TTC549 (cell line): ENCODE data around the gene SMYD3.
"Not testable (repeated sequence)": the region's sequence is repeated elsewhere in the genome, so short reads cannot be mapped to it uniquely, and the experiment has no call there.

Experiments used
- FAIRE-seq: peaks from 2 replicates; lab custom pipeline; 2012; peaks lifted over from hg19 to GRCh38; lab: Jason Lieb, UNC

The SMYD3 gene

DNA sequence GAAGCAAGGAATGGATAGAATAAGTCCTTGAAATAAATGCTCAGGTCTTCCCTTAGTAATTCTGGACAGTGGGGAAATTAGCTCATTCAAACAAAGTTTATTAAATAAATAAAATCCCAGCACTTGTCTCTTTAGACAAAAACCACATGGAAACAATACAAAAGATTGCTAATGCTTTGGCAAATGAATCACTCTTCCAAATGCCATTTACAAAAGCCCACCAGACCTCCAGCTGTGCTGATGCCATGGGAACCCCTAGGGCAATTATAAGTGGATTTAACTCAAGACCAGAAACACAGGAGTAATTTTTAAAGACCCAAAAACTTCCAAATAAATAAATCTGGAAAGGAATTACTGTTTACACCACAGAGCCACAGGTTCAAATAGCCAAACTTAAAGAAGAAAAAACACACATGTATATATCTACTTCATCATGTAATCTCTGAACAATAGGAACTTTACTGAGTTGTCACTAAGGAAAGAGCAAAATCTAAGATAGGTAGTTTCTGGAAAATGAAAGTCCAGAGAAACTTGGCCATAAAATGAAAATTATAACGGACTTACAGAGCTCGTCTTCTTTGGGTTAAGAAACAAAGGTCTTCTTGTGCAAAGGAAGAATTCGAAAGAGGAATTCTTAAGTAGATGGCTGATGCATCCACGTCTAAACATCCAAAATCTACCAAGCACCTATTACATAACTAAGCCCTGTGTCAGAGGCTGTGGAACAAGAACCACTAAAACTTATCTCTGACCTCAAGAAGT, 399.4 kb downstream of the SMYD3 start:
- peak; percentile 56 for FAIRE-seq

DNA sequence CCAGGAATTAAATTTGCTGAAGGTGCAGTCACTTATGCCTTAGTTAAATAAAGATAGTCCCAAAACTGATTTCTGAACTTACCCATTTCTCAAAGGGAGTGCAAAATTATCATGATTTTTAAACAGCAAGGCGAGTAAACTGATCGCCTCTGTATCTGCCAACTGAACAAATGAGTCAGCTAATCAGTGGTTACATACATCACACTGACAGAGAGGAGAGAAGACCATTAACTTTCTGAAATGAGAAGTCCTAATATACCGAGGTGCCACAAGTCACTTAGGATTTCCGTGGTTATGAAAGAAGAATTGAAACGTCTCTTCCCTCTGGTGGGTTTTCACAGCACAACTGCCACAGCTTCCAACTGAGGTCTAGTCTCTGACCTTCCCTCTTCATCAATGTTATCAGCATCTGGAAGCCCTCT, 400.7 kb downstream of the SMYD3 start:
- FAIRE-seq = no peak

DNA sequence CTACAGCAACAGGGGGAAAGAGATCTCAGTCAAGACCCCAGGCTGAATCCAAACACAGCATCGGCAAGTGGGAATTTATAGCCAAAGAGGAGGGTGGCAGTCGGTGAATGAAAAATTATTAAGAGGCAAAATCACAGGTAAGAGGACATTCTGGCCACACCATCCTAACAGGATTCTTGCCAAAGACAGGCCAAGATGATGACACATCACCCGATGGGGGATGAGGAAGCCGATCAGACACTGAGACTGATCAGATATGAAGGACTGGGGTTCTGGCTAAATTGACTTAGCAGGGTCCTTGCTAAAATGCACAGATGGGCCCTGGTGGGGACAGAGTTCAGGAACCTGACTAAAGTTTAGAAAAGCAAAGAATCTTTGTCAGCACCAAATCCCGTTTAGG, 402.2 kb downstream of the SMYD3 start:
- no peak for FAIRE-seq

DNA sequence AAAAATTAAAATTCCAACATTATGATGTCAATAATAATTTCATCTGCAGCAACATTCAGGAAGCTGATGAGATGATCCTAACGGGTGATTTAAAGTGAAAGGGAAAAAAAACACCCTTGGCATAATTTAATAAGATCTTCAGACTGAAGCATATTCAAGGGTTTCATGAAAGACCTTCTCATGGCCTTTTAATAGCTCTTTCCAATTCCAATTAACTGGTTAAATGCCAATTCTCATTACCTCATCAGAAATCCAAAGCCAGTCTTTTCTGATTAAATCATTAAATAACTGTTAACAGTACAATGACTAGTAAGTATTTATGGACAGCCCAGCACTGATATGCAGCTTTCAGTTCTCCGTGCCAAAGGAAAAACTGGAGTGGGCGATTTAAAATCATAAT, 407.5 kb downstream of the SMYD3 start:
- no peak for FAIRE-seq

DNA sequence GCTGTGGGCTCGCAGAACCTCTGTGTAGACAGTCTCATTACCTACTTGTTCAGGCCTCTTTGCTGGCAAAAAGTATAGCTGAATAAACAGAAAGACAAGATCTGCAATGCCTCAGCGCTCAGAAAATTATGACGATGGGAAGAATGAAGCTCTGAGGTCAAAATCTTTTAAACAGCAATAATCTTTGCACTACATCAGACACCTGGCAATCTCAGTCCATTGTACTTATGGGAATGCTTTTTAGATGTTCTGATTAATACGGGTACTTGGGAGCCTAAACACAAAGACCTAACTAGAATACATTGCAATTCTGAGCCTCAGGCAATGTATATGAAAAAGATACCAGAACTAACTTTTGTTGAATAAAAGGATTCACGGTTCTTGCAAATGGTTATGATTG, 410.7 kb downstream of the SMYD3 start:
- no peak for FAIRE-seq

DNA sequence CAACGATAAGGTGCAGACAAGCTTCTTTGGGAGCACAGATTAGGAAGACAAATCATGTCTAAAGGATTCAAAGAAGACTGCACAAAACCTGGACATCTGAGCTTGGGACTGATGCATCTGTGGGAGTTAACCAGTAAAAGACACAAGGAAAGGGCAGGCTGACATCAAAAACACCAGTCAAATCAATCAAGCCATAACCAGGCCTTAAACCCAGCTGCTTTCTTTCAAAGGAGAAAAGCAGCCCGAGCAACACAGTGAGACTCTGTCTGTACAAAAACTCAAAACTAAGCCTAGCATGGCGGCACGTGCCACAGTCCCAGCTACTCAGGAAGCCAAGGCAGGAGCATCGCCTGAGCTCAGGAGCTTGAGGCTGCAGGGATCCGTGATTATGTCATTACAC, 411.6 kb downstream of the SMYD3 start:
- FAIRE-seq = no peak

DNA sequence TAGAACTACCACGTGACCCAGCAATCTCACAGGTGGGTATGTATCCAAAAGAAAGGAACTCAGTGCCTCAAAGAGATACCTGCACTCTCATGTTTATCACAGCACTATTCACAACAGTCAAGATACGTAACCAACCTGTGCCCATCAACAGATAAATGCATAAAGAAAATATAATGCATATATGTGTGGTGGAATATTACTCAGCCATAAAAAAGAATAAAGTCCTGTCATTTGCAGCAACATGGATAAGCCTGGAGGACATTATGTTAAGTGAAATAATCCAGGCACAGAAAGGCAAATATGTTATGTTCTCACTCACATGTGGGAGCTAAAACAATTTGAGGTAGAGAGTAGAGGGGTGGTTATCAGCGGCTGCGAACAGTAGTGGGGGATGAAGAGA, 413.8 kb downstream of the SMYD3 start:
- no peak for FAIRE-seq

DNA sequence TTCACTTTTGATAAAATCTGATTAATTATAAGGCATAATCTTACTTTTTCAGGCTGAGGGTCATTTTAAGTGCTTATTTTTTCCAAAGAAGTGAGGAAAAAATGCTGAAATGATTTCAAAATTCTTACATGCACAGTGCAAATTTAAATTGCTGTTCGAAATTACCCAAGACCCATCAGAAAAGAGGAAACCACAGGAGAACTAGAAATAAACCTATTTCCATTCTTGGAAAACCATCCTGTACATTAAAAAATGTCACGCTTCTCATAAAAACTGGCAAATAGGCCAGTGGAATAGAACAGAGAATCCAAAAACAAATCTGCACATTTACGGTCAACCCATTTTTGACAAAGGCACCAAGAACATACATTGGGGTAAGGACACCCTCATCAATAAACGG, 414.9 kb downstream of the SMYD3 start:
- no peak for FAIRE-seq

DNA sequence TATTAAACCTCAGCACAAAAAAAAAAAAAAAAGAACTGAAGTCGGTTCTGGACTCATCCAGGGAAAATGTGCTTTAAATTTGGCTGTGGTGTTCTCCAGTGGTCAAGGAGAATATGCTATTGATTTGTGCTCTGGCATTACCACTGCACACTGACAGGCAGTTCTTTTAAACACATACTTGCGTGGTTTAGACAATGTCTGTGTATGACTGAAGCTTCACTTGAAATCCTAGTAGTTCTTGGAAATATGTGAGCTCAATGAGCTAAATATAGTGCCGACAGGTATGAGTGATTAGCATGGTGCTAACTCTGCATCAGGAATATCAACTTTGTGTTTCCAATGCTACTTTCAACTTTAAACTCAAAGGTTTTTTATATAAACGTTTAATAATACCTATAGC, 415.6 kb downstream of the SMYD3 start:
- FAIRE-seq = no peak

DNA sequence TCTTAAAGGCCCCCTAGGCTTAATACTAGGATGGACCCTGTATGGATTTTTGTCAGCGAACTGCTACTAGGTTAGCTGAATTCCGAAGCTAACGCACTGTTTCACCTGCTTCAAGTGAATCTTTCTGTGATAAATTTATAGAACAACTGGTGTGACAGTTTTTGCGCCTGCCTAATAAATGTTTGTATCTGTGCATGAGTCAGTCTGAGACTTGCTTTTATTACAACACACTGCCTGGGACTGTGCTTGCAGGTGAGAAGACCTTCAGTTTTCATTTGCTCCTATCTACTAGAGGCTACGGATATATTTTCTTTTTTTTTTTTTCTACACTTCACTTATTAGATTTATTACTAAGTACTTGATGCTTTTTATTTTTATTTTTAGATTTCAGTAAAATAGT, 420.9 kb downstream of the SMYD3 start:
- FAIRE-seq = no peak

DNA sequence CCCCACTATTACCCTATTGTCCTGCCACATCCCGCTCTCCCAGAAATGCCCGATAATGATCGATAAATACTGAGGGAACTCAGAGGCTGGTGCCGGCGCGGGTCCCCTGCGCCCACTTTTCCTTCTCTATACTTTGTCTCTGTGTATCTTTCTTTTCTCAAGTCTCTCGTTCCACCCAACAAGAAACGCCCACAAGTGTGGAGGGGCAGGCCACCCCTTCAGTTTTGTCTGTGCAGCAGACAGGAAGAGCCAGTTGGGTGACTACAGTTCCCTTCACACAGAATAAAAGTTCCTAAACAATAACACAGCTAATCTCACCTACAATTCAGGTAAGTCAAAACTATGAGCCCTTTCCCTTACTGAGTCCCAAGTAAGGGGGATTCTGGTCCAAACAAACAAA, 423.7 kb downstream of the SMYD3 start:
- no peak for FAIRE-seq

DNA sequence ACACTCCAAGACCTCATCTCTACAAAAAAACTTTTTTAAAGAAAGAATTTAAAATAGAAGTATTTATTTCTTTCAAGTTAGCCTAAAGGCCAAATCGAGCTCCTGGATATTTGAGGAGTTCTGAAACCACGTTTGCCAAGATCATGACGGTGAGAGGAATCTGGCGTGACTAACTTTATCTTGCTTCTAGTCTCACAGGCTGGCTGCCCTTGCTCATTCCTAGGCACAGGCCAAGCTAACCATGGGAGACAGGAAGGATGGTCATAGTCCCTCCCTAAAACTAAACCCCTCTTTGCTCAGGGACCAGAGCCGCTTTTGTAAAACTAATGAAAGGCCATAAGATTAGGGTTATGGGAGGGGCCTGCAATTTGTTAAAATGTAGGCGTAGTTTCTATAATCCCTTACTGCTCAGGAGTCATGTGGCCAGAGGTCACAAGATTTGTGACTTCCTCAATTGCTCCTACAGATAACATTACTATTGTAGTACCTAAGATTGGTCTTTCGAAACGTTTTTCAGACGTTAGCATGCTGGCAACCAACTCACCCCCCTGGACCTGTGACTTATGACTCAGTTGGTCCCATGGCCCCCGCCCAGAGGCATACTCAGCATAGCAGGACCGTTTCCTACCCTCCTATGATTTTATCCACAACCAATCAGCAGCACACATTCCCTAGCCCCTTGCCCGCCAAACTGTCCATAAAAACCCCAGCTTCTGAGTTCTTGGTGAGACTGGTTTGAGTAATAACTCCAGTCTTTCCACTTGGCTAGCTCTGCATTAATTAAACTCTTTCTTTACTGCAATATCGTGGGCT, 425.0 kb downstream of the SMYD3 start:
- FAIRE-seq = no peak

DNA sequence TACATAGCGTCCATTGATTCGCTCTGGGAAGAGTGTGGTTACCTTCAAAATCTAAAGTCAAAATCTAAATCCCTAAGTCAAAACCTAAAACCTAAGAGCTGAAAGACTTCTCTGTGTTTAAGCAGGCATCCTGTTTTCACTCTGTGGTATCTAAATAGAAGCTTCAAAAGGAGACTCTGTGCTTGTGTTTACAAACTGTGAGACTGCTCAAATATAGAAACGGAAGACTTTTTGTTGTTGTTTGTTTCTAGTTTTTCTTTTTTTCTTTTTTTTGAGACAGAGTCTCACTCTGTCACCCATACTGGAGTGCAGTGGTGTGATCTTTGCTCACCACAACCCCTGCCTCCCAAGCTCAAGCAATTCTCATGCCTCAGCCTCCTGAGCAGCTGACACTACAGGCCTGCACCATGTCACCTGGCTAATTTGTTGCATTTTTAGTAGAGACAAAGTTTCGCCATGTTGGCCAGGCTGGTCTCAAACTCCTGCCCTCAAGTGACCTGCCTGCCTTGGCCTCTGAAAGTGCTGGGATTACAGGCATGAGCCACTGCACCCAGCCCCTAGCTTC, 425.9 kb downstream of the SMYD3 start:
- no peak for FAIRE-seq

DNA sequence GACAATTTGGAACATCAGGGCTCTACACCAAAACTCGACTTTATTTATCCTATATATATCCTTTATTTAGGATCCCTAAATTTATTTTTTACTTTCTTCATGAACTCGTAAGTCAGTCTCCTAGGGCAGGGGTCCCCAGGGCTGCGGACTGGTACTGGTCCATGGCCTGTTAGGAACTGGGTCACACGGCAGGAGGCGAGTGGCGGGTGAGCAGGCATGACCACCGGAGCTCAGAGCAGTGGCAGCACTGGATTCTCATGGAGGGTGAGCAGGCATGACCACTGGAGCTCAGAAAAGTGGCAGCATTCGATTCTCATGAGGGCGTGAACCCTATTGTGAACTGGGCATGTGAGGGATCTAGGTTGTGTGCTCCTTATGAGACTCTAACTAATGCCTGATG, 427.0 kb downstream of the SMYD3 start:
- no peak for FAIRE-seq

DNA sequence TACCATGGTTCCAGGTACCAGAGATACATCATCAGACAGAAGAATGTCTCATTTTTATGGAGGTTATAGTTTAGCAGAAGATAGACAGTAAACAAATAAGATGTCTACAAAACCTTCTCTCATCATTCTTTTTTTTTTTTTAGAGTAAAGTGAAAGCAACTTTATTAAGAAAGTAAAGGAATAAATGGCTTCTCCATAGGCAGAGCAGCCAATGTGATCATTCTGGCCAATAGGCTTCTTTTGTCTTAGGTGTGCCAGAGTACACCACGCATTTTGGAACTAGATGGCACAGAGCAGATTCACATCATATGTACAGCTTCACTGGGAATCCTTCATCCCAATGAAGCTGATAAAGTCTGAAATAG, 428.2 kb downstream of the SMYD3 start:
- FAIRE-seq = no peak

DNA sequence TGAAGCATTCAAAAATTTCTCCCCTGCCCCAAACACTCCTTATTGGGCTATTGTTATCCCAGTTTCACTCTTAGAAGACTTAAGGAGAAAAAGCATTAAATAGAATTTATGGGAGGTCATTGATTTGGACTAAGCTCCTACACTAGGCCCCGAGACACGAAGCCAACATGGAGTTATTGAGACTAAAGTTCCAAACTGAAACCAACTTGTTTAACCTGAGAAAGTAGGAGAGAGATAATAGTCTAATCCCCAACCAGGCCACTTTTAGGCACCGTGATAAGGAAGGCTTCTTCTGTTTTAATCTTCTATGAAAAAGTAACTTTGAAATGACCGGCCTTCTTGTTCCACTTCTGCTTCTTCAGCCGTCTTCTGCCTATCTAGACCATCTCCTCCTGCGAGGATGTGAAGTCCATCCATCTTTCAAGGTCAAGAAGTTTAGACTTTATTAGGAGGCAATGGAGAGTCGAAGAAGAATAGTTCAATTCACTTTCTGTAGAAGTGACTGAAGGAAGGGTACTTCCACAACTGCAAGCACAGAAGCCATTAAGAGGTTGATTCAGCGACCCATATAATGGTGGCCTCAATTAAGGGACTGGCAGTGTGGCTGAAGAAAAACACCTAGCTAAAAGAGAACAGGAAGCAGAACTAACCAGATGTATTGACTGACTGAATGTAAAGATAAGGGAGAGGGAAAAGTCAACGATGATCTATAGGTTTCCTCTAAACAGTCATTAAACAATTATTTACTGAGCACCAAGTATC, 428.8 kb downstream of the SMYD3 start:
- no peak for FAIRE-seq

DNA sequence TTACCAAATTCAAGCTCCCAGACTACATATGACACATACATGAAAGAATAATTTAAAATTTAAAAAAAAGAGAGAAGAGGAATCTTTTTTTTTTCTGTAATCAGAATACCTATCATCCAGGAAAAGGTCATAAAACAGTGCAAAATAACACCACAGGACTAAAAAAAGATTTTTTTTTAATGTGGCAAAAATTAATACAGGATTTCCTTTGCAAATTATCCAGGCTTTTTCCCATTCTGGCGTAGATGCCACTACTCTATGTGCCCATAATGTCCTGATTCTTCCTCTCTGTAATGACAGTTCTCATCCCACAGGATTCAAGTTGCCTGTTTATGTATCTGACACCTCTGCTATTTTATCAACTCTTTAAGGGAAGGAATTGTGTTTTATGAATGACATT, 429.6 kb downstream of the SMYD3 start:
- FAIRE-seq = no peak

DNA sequence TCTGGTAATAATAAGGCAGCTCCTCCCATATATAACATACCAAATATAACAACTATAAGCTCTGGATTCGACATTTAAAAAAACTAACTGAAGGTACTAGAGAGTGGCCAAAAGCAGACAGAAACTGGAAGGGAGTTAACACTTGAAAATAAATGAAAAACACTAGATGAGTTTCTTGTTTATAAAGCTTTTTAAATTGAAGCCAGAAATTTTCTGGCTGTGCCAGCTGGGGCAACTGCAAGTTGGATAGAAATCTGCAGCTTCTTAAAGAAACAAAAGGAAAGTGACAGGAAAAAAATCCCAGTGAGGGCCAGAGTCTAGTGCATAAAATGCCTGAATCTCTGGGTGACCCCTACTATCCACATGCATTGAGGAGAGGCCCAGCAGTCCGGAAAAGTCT, 432.7 kb downstream of the SMYD3 start:
- no peak for FAIRE-seq

DNA sequence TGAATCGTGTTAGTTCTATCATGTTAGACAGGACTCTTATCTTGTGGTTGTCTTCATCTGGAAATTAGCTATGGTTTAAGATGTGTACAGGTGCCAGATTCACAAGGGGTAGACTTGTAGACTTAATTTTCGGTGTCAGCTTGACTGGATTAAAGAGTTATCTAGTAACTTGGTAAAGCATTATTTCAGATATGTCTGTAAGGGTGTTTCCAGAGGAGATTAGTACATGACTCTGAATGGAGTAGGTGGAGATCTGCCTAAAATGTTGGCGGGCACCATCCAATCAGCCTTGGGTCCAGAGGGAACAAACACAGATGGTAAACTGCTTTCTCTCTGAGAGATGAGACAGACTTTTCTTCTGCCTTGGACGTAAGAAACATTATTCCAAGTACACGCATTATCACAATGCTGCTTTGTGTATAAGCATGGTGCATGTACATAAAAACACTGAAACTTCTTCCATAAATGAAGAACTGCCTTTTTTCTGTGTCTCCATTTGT, 434.6 kb downstream of the SMYD3 start:
- no peak for FAIRE-seq

DNA sequence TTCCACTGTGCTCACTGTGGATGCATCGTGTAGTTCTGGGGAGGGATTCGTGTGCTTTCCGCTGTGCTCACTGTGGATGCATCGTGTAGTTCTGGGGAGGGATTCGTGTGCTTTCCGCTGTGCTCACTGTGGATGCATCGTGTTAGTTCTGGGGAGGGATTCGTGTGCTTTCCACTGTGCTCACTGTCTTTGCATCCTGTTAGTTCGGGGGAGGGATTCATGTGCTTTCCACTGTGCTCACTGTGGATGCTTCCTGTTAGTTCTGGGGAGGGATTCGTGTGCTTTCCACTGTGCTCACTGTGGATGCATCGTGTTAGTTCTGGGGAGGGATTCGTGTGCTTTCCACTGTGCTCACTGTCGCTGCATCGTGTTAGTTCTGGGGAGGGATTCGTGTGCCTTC, 435.1 kb downstream of the SMYD3 start:
- not testable (repeated sequence) for FAIRE-seq

DNA sequence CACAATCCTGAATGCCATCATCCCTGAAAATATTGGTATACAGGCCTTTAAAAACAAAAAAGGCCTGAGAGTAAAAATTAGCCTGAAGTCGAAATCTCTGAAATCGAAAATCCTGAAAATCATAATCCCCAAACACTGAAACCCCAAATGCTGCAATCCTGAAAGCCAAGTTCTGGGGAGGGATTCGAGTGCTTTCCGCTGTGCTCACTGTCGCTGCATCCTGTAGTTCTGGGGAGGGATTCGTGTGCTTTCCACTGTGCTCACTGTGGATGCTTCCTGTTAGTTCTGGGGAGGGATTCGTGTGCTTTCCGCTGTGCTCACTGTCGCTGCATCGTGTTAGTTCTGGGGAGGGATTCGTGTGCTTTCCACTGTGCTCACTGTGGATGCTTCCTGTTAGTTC, 435.5 kb downstream of the SMYD3 start:
- FAIRE-seq = not testable (repeated sequence)

DNA sequence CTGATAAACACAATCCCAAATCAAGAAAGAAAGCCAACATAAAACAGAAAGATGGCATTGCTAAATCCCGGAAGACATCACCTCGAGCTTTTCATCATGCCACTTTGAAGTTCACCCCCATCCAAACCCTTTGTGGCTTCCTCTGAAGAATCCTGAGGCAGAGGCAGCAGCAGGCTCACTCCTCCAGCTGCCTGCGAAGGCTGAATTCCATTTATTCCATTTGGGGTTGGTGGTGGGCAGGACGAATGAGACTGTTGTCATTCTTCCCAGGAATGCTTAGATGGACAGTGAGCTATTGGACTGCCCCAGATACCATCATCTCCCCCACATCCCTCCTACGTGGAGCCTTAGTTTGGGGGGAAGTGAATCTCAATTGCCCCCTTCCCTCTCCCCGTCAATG, 437.5 kb downstream of the SMYD3 start:
- no peak for FAIRE-seq
